GM19099 (cell line): ENCODE data around the gene HNRNPA3.

Experiments
- POLR2A ChIP-seq: IDR thresholded peaks from 3 replicates; pipeline ENCODE4 v1.6.1; 2011; ENCODE audit warnings: low read depth; ENCODE audit not compliant: insufficient read length; ENCODE audit errors: extremely low read depth

HNRNPA3 gene

DNA sequence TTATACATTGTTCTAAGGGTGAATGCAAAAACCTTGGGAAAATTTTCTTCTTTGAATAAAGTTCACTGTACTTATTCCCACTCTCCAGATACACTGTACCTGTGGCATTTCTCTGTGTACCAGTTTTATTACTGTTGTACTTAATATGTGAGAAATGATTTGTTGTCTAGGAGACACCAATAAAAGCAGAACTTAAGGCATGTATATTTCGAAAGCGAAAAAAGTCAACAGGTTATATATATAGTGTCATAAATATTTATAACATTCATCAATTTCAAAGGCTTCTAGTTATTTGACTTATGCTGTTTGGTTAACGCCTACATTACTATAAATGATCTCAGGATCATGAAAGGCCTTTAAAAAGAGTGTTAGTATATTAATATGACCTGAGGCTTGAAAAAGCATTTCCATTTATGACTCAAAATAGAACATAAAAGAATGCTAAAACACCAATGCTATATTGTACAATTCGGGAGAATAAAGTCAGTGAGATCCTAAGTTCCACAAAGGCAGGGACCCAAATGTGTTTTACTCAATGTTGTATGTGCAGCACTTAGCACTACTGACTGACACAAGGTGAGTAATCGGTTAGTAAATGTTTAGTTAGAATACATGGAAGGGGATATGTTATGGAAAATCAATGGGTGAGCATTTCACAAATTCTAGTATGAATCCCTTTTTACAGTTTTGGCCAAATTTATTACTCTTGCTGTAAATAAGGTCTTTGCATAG lies 32.2 kb upstream of the HNRNPA3 start:
- no peak for TF ChIP-seq POLR2A

DNA sequence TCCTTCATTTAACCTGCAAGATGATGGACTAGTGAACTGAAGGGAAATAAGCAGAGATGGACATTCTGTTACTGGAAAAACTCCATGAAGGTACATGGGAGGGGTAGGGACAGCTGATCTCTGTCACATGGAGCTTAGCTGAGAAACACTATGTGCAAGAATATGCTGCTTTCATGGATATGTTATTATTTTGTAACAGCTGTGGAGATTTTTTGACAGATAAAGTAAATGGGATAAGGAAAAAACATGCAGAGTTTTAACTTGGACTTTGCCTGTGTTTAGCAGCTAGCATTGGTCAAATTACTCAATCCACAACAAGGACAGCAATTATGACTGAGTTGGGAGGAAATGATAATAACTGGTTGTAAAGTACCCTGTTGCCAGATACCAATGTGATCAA lies 28.7 kb upstream of the HNRNPA3 start:
- TF ChIP-seq POLR2A = no peak

DNA sequence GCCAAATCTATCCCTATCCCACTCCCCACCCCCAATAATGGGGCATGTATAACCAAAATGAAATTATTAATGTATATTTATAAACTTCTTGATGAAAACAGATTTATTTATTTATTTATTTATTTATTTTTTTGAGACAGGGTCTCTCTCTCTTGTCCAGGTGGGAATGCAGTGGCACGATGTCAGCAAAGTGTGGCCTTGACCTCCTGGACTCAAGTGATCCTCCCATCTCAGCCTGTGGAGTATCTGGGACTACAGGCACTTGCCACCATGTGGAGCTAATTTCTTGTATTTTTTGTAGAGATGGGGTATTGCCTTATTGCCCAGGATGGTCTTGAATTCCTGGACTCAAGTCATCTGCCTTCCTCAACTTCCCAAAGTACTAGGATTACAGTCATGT lies 28.0 kb upstream of the HNRNPA3 start:
- no peak for TF ChIP-seq POLR2A

DNA sequence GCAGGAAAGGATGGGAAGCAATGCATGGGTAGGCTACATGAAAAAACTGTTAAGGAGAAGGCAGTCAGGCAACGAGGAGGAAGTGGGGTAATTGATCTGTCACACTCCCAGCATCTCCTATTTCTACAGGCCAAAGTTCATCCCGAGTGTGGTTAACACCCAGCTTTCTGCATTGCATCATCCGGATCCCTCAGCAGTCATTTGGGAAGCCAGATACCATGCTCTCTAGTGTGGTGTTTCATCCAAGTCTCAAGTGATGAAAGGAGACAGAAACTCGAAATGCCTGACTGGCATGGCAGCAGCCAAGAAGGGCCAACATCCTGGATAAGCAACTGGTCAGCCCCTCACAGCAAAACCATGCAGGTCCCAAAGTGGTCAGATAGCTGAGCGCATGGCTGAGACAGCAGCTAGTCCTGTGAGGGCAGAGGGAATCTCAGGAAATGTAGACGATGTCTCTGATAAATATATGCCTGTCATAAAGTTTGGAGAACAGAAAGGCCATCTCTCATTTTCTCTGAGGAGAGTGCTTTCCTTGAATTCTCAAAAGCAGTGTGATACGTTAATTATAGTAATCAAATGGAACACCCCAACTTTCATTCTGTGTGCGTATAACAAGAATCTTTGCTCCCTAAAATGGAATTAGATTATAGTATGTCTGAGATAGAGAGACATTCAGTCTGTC lies 24.8 kb upstream of the HNRNPA3 start:
- no peak for TF ChIP-seq POLR2A

DNA sequence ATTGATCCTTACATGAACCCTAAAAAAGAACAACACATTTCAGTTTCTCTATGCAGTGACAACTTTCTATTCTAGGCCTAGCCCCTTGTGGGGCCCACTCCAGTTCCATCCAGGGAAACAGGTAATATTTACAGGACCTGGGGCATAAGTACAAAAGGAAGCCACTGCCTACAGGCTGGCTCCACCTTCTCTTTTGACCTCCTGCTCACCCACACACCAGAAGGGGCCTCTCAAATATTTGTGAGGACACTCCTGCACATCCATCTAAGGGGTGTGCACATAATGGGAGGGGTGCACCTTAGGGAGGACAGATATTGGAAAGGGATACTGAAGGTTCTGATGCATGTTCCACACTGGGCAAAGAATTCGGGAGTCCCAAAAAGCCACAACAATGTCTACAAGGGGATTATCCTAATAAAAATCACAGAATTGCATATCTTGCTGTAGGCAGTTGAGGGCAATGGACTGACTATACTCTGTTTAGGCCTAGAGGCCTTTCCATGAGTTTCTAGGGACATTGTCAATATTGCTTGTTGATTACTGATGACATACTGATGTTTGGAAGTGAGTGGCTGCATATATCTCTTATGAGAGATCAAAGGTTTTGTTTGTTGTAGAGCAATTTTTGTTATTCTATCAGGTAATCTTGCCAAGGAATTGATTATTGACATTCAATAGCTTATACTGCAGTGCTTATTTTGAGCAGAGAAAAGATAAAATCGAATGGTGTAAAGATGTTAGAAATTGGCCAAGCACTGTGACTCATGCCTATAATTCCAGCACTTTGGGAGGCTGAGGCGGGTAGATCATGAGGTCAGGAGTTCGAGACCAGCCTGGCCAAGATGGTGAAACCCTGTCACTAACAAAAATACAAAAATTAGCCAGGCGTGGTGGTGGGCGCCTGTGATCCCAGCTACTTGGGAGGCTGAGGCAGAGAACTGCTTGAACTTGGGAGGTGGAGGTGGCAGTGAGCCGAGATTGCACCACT lies 23.8 kb upstream of the HNRNPA3 start:
- no peak for TF ChIP-seq POLR2A

DNA sequence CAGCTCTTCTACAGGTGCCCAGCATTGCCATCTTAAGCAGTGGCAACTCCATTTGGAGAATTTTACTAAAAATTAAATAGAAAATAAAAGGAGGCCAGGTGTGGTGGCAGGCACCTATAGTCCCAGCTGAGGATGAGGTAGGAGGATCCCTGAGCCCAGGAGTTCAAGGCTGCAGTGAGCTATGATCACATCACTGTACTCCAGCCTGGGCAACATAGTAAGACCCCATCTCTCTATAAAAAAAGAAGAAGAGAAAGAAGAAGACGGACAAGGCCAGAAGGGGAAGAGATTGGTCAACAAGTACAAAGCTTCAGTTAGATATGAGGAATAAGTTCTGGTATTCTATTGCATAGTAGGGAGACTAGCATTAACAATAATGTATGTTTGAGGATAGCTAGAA lies 21.7 kb upstream of the HNRNPA3 start:
- TF ChIP-seq POLR2A = no peak

DNA sequence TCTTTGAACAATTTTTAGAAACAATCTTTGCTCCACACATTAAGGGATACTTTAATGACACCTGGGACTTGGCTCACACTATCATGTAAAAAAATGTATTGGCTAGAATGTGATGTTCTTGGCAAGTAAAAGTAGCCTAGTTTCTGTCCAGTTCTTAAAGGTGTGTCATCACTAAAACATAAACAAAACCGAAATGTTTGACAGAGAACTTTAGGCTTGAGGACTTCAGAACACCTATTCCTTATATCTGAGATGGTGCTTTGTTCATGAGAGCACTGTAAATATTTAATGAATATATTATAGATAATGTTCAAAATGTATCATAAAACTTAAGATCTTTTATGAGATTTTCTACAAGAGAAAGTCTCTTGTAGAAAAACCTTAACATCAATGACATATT lies 19.8 kb upstream of the HNRNPA3 start:
- TF ChIP-seq POLR2A = no peak

DNA sequence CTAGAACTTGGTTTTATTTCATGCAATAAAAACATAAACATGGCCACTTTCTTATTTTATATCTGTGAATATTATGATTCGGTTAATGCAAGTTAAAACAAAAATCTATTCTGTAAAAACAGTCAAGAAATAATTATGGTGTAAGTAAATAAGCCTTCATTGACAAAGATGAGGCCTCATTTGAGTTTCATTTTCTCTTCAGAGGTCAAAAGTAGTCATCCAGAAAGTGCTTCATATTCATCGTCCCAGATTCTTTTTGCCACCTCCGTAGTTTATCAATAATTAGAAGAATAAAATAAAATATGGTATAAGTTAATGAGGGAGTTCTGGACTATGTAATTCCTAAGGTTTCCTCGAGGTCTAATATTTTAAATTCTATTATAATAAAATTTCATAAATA lies 19.4 kb upstream of the HNRNPA3 start:
- no peak for TF ChIP-seq POLR2A

DNA sequence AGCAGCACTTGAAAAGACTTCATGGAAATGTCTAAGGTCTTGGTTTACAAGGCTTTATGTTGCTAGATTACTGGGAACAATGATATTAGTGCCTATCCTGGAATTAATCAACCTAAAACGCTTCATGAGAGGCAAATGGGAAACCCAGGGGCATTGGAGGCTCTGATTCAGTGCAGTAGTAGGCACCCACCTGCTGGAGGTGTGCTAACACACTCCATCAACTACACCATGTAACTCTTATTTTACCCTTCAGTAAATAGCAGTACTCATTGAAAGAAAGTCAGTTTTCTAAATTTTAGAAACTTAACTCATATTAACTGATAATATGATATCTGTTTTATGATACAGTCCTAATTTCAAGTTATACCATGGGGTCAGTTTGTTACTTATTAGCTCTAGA lies 17.4 kb upstream of the HNRNPA3 start:
- no peak for TF ChIP-seq POLR2A

DNA sequence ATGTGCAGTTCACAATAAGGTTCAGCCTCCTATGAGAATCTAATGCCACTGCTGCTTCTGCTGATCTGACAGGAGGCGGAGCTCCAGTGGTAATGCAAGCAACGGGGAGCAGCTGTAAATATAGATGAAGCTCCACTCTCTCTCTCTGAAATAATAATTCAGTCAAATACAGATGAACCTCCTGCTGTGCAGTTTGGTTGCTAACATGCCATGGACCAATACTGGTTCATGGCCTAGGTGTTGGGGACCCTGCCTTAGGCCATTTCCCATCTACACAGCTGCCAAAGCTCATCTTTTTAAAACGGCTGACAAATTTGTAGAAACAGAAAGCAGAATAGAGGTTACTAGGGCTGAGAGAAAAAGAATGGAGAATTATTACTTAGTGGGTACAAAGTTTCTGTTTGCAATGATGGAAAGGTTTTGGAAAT lies 10.7 kb upstream of the HNRNPA3 start:
- TF ChIP-seq POLR2A = no peak

DNA sequence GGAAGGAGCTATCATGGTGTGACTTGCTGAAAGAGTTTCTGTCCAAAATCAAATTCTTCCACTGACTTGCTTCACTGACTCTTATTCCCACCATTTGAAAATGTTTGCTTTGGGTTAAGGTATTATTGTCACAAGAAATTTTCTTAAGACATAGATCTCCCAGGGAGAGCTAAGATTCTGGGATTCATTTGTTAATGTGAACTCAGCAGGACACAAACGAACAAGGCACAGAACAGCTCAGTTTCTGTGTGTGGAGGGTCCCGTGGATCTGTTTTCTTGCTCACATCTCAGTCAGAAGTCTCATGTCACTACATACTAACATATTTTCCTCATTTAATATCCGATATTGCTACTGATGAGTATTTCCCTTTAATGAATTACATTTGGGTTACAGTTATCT lies 8.2 kb upstream of the HNRNPA3 start:
- TF ChIP-seq POLR2A = no peak

DNA sequence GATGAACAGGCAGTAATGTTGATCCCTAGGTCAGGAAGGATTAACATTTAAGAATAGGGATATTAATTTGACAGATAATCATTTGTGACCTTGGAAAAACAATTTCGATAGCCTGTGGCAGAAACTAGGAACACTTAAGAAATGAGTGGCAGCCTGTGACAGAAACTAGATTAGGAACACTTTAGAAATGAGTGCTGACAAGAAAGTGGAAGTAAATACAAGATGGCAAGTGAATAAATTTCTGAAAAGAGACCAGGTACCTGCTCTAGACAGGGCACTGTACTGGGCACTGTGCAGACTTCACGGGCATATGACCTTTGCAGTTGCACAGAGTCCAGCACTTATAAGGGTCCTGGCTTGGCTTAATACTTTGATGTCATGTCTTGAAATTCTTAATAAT lies 5.5 kb upstream of the HNRNPA3 start:
- TF ChIP-seq POLR2A = no peak

DNA sequence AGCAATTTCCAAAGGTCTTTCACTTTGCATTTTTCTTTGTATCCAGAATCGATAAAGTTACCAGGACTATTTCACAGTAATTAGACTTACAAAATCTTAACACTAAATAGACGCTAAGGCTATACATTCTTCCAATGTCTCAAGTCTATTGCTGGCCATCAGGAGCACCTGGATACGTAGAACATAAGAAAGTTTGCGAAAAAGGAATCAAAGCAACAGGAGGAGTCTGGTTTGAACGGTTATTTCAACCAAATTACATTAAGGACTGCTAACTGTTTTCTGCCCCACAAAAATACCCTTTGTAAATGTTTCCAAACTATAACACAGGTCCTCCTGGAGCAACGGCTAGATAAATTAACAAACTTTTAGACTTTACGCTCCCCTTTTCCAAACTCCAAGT lies 1.4 kb upstream of the HNRNPA3 start:
- no peak for TF ChIP-seq POLR2A

DNA sequence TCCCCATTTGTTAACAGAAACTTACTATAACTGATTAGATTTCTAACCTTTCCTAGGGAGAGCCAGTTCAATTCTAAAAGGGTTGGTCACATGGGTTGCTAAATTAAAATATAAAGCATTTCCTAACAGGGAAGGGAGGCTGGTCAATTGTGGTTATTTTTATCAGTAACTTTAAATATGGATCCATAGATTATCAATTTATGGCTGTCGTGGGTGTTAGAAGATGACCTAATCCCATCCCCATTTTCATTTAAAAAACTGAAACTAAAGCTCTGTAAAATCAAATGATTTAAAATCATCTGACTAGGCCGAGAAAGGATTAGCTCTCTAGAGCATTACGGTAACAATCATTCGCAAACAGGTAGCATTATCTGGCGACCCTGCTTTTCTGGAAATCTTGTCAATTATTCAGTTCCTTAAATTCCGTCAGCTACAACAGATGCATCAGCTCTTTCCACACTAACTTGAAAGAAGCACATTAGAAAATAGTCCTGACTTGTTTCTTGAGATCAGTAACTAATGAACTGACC lies 953 bp upstream of the HNRNPA3 start:
- TF ChIP-seq POLR2A = no peak

DNA sequence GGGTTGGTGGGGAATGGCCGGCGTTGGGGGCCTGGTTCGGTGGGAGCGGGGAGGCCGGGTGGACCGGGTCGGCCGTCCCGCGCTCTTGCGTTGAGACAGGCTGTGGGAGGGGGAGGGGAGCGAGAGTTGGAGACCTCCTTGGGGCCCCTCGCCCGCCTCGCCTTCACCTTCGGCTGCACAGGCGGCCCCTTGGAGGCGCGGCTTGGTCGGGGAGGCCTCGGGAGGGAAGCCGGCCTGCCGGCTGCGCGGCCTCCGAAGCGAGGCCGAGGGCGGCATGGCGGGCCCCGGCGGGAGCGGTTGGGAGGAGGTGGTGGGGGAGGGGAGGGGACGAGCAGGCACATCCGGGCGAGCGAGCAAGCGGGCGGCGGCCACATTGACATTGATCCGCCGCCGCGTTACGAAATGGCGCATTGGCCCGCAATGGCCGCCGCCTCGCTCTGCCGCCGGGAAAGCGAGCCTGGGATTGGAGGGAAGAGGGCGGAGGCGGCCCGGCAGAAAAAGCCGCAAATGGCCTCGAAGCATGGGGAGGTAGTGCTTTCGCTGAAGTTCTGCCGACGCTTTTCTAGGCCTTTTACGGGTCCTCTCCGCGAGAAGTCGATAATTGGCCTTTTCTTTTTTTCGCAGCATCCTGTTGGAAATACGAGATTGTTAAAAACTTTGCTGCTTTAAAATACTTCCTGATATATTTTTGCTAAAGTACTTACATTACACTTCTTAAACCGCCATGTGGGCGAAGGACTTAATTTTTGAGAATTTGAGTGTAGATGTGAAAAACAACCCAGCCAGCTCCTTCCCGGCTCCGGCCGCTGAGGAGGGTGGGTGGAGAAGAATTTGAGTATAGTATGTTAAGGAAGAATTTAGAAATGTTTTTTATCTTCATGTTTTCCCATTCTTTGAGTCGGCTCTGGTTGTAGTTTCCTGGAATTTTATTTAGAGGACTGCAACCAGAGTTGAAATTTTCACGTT lies 580 bp downstream of the HNRNPA3 start:
- TF ChIP-seq POLR2A = peak; percentile 60
